ENCODE data around the gene EMC10.

The EMC10 gene

GRCh38 chr19:50479761-50480251 is 3.5 kb downstream of the EMC10 start:
- DNase-seq, result no peak

DNA sequence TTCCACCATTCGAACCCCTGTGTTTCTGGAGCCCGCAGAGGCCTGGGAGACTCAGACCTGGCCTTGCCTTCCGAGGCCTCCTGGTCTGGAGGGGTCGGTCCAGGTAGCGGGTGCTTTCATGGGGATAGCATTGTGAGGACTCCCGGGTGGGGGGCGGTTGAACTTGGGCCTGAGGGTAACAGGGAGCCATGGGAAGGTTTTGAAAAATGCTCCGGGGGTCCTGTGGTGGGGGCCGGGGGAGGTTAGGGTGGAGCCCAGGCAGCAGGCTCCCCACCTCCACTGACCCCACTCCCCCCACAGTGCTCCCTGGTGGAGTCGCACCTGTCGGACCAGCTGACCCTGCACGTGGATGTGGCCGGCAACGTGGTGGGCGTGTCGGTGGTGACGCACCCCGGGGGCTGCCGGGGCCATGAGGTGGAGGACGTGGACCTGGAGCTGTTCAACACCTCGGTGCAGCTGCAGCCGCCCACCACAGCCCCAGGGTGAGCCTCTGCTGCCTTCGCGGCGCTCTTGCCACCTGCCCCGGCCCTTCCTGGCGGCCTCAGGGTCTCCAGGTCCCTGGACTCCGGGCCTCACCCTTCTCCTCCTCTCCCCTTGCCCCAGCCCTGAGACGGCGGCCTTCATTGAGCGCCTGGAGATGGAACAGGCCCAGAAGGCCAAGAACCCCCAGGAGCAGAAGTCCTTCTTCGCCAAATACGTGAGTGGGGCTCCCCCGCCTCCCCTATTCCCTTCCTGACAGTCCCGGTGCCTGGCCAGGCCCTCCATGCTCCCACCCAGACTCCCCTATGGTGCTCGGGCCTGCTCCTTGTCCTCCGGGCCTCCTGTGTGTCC is 4.2 kb downstream of the EMC10 start:
- no peak for DNase-seq

DNA sequence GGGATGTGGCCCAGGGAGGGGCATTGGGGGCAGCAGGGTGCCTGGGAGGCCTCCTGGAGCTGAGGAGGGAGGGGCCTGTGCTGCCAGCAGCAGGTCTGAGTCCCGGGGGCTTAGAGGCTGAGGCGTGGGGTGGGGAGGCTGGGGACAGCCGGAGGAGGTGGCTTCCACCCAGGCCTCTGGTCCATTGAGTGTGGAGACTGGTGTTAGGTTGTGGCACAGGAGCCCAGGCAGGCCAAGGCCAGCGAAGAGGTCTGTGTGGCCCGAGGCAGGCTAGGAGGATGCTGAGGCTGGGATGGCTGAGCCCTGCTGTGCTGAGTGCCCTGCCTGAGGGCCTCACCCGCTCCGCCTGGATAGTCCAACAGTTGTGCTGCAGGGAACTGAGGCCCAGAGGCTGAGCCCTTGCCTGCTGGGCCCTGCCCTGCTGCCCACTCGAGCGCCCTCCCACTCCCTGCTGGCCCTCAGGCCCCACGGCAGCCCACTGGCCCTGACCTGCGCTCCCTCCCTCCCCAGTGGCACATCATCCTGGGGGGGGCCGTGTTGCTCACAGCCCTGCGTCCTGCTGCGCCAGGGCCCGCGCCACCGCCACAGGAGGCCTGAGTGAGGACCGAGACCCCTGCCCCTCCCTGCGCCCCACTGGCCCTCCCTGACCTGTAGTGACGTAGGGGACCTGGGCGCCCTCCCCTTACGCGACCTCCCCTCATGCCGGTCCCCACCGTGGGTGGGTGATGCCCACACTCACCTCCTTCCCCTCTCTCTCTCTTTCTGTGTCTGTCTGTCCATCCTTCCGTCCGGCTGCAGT is 5.2 kb downstream of the EMC10 start:
- no peak for DNase-seq

DNA sequence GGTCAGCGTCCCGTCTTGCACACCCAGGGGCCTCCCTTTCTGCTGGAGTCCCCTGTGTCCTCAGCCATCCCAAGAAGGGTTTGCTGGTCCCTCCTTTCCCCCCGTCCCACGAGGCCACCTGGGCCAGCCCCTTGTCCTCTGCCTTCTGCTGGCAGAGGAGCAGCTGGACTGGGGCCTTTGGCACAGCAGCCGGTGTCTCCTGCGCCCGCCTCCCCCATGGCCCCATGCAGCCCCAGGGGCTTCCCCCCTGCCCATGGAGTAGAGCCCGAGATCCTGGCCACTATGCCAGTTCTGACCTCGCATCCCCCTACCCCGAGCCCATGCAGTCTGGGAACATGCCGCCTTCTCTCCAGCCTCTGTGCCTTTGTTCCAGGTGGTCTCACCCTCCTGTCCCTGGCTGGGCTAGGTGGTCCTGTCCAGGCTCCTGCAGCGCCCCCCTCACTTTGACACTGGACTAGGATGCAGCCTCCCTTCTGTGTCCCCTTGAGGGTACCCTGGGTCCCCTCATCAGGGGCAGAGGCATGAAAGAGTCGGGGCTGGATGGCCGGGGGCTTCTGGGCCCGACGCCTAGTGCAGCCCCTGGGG is 6.1 kb downstream of the EMC10 start:
- DNase-seq, result no peak

- DNase-seq, result no peak
Observed at GRCh38 chr19:50482916-50483315, 6.6 kb downstream of the EMC10 start.

DNA sequence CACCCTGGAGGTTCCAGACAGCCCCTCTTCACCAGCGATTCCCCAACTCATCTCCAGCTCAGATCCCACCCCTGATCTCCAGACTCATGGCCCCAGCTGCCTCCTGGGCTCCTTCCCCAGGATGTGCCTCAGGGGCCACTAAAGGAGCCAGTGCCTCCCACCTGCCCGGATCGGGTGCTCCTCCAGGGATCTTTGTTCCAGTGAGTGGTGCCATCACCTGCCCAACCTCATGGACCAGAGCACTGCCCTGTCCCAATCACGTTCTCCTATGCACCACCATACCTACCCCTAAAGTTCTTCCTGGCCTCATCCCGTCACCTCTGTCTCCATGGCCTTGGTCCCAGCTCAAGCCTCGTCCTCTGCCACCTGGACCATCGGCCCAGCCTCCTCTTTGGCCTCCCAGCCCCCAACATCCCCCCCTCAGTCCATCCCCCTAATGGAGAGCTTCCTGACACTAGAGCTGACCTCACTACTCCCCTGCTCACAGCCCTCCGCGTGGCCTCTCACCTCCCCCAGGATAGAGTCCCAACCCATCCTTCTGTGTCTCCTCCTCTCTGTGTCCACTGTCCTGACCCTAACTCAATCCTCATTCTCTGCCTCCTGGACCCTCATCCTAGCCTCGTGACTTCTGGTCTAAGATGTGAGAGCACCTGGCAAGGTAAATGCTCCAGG is 9.1 kb downstream of the EMC10 start:
- no peak for DNase-seq

- DNase-seq, result peak; percentile 46 to 68
Observed at GRCh38 chr19:50486823-50487515, 10.7 kb downstream of the EMC10 start.

GRCh38 chr19:50488389-50489194 is 12.3 kb downstream of the EMC10 start:
- DNase-seq, result no peak

DNA sequence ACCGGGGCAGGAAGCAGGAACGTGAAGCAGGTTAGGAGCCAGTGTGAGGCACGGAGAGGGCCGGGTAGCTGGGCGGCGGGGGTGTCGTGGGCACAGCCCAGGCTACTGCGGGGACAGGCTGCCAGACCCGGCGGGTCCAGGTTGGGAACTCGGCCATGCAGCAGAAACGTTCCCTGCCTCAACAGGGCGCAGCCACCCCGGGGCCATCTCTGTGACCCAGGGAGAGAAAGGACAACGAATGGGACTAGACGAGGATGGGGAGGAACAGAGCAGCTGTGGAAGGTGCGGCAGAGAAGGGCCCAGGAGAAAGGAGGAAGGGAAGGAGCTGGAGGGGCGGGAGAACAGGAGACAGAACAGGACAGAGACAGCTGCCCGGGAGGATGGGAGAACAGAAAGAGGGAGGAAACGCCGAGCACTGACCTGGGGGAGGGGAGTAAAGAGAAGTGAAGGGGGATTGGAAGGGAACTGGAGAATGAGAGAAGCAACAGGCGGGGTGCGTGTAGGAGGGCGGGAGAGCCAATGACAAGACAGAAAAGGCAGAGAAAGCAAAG is 13.2 kb downstream of the EMC10 start:
- no peak for DNase-seq

GRCh38 chr19:50490411-50490811 is 14.1 kb downstream of the EMC10 start:
- DNase-seq, result no peak

GRCh38 chr19:50490991-50491472 is 14.7 kb downstream of the EMC10 start:
- no peak for DNase-seq

- DNase-seq, result no peak
Observed at GRCh38 chr19:50492303-50493052, 16.2 kb downstream of the EMC10 start.

GRCh38 chr19:50493171-50493570 is 16.9 kb downstream of the EMC10 start:
- DNase-seq, result no peak

GRCh38 chr19:50494186-50495019 is 18.1 kb downstream of the EMC10 start:
- DNase-seq, result no peak

DNA sequence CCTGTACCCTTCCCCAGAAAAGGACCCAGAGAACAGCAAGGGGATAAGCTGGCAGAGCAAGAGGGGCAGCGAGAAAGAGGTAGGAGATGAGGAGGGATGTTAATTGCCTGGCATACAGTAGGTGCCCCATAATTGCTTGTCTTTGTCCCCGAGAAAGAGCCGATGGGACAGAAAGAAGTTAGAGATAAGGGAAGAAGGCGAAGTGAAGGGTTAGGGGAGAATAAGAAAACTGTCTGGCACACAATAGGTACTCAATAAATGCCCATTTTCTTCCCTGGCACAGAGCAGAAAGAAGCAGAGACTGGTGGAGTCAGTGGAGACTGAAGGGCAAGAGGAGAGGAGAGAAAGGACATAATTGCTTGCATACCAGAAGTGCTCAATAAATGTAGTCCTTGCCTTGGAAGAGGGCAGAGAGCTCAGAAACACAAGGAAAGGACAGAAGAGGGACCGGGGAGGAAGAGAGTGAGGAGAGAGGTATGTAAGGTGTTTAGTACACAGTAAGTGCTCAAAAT is 18.8 kb downstream of the EMC10 start:
- no peak for DNase-seq

- peak in 1 of 2 experiments; percentile 44 for DNase-seq
Observed at GRCh38 chr19:50496189-50497021, 20.1 kb downstream of the EMC10 start.

GRCh38 chr19:50497022-50497405 is 20.7 kb downstream of the EMC10 start:
- DNase-seq, result no peak

Data from NCI-H526 (cell line).